Muscle layer of colon (tissue), 2 donors: ENCODE results near the gene GDF2.

Experiments
- H3K27ac ChIP-seq: one replicate; pipeline ENCODE4 v1.7.0; 2013; ENCODE audit warnings: low read depth, mild to moderate bottlenecking, low read length, moderate library complexity
- H3K27me3 ChIP-seq, 2 donors: one replicate each; pipeline ENCODE4 v1.7.0; 2013; ENCODE audit warnings: low read length in 2 of 2, mild to moderate bottlenecking in 2 of 2; ENCODE audit not compliant: insufficient read depth in 2 of 2, control insufficient read depth in 1 of 2
- H3K36me3 ChIP-seq: one replicate; pipeline ENCODE4 v1.7.0; 2013; ENCODE audit warnings: mild to moderate bottlenecking, low read length; ENCODE audit not compliant: insufficient read depth
- H3K4me1 ChIP-seq: one replicate; pipeline ENCODE4 v1.7.0; 2013; ENCODE audit warnings: mild to moderate bottlenecking, low read length; ENCODE audit not compliant: insufficient read depth
- H3K4me3 ChIP-seq, 2 donors: one replicate each; pipeline ENCODE4 v1.7.0; 2013; ENCODE audit warnings: low read length in 2 of 2, low read depth in 1 of 2, mild to moderate bottlenecking in 1 of 2, moderate library complexity in 1 of 2
- H3K9ac ChIP-seq: one replicate; pipeline ENCODE4 v1.7.0; 2013; ENCODE audit warnings: low read length
- H3K9me3 ChIP-seq: one replicate; pipeline ENCODE4 v1.7.0; 2013; ENCODE audit warnings: mild to moderate bottlenecking, low read length
- donor health status: abdominal sarcoma.
- donor health status: Adenocarcinoma of cecum.

The GDF2 gene

DNA sequence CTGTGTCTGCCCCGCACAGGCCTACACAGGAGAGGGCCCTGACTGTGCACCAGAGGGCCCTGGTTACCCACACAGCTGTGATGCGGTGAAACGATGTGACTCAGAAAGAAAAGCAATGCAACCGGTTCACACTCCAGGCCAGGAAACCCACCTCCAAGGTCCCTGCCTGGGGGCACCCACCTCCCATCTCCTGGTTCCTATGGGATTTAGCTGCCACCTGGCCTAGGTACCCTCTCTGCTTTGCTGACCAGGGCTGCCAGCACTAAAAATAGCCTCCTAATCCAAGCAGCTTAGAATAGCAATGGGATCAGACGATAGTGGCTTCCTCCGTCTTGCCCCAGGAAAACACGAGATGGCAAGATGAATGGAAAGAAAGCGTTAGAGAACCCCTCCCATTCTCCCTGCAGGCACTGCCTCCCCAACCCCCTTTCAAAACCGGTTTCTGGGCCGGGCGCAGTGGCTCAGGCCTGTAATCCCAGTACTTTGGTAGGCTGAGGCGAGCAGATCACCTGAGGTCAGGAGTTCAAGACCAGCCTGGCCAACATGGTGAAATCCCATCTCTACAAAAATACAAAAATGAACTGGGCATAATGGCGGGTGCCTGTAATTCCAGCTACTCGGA lies 38.3 kb downstream of the GDF2 start:
- Histone ChIP-seq H3K4me3 (no peak overlapping the region), H3K27me3 (no peaks in the 10 kb centered on the region), H3K27ac (no peak overlapping the region), H3K4me1 (no peaks in the 10 kb centered on the region), H3K9me3 (no peaks in the 10 kb centered on the region), H3K9ac (no peak overlapping the region), H3K36me3 (no peaks in the 10 kb centered on the region)

DNA sequence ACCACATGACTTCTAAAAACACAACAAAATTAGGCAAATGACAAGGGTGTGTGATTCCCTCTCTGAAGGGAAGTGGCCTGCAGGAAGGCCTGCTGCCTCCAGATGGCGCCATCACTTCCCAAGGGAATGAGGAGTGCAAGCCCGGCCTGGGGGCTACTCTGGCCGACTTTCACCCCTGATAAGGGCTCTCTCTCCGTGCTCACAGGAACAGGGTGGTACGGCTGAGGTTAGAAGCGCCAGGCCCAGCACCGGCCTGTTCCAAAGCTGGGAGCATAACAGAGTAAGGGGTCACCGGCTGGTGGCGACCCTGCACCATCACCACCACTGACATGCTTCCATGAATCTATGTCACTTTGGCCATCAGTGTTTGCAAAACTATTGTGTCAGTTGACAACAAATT lies 39.0 kb downstream of the GDF2 start:
- no peaks in the 10 kb centered on the region for H3K36me3 ChIP-seq

DNA sequence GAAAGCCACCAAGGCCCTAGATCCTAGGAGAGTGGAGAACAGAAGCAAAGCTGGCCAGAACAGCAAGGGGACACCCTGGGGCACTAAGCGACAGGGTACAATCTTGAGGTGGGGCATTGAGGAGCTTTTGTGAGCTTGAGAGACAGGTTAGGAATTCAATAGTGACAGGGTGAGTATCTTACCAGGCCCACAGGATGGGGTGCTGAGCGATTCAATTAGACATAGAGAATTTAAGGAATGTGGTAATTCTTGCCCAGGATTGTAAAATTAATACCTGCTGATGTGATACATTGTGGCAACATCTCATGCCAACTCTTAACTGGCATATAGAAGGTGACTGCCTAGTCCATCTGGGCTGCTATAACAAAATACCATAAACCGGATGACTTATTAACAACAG lies 39.9 kb downstream of the GDF2 start:
- Histone ChIP-seq H3K36me3 (no peaks in the 10 kb centered on the region), H3K27ac (no peak overlapping the region), H3K27me3 (no peaks in the 10 kb centered on the region), H3K4me3 (no peak overlapping the region), H3K9ac (no peak overlapping the region), H3K9me3 (no peaks in the 10 kb centered on the region), H3K4me1 (no peaks in the 10 kb centered on the region)

More for the DNA sequence above, 39.0 kb downstream of the GDF2 start:
- Histone ChIP-seq H3K9ac (no peak overlapping the region), H3K4me1 (no peaks in the 10 kb centered on the region), H3K4me3 (no peak overlapping the region), H3K27ac (no peak overlapping the region), H3K9me3 (no peaks in the 10 kb centered on the region), H3K27me3 (no peaks in the 10 kb centered on the region)

DNA sequence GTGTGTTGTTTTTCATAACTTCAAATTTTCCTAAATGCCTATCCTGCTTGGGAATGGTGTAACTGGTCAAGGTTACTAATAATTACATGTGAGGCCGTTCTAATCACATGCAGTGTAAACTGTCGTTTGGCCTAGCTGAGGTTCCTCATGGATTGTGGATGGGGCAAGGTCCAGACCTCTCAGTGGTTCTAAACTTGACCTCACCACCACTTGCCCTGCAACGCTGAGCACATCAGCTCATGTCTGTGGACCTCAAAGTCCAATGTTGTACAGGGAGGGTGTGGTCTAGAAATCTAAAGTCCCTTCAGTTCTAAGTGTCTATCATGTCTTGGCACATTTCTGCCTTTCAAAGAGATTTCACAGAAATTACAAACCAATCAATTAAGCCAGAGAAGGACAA lies 41.5 kb downstream of the GDF2 start:
- Histone ChIP-seq H3K4me1 (no peaks in the 10 kb centered on the region), H3K36me3 (no peaks in the 10 kb centered on the region), H3K4me3 (no peak overlapping the region), H3K27me3 (no peaks in the 10 kb centered on the region), H3K27ac (no peak overlapping the region), H3K9me3 (no peaks in the 10 kb centered on the region), H3K9ac (no peak overlapping the region)

DNA sequence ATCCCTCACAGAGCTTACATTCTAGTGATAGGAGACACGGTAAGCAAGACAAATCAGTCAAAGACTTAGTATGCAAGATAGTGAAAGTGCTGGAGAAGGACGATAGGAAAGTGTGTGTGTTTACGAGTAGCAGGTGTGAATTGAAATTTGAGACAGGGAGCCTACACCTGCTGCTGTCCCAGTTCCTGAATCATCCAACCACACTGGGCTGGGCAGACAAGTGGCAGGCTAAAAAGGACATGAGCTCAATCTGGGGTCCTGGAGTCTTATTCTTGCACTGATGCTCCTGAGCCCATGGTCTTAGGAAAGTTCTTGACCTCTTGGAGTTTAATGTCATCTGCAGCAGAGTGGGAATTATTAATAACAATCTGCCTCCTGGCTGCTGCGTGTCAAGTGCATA lies 42.1 kb downstream of the GDF2 start:
- Histone ChIP-seq H3K27me3 (no peaks in the 10 kb centered on the region), H3K9ac (no peak overlapping the region), H3K4me1 (no peaks in the 10 kb centered on the region), H3K36me3 (no peaks in the 10 kb centered on the region), H3K9me3 (no peaks in the 10 kb centered on the region), H3K4me3 (no peak overlapping the region), H3K27ac (no peak overlapping the region)

DNA sequence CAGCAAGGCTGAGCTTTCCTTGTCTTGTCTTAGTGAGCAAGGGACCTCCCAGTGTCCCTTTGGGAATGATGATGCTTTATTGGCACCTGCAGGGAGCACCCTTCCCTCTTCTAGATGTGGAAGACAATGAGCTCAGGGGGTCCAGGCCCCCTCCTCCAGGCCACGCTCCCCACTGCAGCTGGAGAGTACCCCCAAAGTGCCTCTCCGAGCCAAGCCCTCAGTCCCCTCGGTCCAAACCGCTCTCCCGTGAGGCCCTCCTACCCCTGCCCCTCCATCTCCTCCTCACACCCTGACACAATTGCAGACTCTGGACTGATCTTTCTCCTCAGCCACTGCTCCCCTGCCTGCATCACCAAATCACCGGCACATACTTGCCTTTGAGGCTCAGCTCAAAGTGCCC lies 42.7 kb downstream of the GDF2 start:
- Histone ChIP-seq H3K27me3 (no peaks in the 10 kb centered on the region), H3K36me3 (no peaks in the 10 kb centered on the region), H3K9ac (no peak overlapping the region), H3K4me1 (no peaks in the 10 kb centered on the region), H3K4me3 (no peak overlapping the region), H3K9me3 (no peaks in the 10 kb centered on the region), H3K27ac (no peak overlapping the region)

DNA sequence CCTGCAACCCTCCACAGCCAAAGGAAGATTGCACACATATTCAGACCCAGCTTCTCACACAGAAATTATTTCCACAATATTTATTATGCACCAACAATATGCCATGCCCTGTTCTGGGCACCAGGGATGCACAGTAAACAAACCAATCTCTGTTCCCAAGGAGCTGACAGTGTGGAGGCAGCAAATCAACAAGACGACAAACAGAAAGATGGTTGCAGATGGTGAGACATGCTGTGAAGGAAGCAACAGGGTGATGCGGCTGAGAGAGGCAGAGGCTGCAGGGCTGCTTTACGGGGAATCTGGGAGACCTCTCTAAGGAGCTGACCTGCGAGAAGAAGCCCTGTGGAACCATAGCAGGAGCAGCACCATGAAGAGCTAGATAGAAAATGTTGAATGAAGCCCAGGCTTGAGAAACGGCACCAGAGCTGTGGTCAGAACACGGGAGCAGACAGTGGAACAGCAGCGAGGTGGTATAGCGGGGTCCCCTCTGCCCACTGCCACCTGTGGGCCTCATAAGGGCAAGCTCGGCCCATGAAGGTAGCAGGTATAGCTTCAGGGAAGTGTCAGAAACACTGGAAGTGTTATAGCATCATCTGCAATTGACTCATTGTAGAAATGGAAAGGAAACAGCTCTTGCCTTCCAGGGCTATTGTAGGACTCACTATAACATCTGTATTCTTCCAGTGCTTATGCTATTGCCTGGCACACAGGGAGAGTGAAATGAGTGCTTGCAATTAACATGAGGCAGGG lies 43.4 kb downstream of the GDF2 start:
- Histone ChIP-seq H3K27ac (no peak overlapping the region), H3K4me1 (no peaks in the 10 kb centered on the region), H3K27me3 (no peaks in the 10 kb centered on the region), H3K9me3 (no peaks in the 10 kb centered on the region), H3K4me3 (no peak overlapping the region), H3K9ac (no peak overlapping the region), H3K36me3 (no peaks in the 10 kb centered on the region)

DNA sequence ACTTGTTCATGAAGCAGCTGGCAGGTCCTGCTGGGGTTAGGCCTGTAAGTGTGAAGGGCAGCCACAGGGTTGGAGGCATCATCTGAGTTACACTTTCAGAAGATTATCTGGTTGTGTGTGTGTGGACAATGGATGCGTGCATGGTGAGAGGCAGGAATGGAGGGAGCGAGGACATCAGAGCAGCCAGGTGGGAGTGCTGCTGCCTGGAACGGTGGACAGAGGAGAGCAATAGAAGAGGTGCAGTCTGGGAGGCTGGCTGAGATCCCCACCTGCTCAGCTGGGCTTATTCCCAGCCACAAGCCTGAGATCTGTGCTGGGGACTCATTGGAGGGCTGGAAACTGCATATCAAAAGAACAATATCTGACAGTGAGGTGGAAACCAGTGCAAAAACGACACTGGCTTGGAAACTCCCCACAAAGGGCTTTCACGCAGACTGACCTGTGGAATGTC lies 44.0 kb downstream of the GDF2 start:
- H3K9me3 ChIP-seq = no peaks in the 10 kb centered on the region
- H3K27me3 ChIP-seq = no peaks in the 10 kb centered on the region
- no peaks in the 10 kb centered on the region for H3K36me3 ChIP-seq
- H3K4me1 ChIP-seq = no peaks in the 10 kb centered on the region
- H3K9ac ChIP-seq = no peak overlapping the region
- H3K4me3 ChIP-seq = no peak overlapping the region
- H3K27ac ChIP-seq = no peak overlapping the region

DNA sequence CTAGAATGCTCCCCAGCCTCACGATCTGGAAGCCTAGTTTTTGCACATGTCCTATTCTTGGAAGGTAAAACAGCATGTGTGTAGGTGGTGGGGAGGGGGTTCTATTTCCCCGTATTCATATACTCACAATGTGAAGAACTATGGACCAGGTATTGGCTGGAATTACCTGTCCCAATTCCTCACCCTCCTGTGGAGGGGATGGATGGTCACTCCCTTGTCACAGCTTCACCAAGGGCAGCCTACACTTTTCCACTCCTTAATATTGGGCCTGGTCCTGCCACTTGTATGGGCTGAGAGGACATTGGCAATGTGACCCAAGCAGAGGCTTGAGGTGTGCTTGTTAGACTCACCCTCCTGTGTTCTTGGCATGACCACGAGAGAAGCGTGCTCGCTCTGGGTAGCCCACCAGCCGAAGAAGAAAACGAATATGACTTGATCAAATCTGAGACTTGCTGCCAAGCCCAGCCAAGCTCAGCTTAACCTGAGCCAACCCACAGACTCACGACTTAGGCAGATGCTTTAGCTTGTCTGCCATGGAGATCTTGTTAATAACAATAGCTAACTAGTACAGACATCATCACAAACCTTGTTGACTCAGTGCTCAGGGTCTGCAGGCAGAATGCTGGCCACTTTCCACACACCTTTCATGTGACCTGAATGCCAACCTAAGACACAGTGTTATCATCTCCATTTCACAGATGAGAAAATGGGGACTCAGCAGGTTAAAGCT lies 44.6 kb downstream of the GDF2 start:
- no peaks in the 10 kb centered on the region for H3K9me3 ChIP-seq
- H3K27me3 ChIP-seq = no peaks in the 10 kb centered on the region
- no peak overlapping the region for H3K4me3 ChIP-seq
- H3K4me1 ChIP-seq = no peaks in the 10 kb centered on the region
- no peak overlapping the region for H3K9ac ChIP-seq
- H3K36me3 ChIP-seq = no peaks in the 10 kb centered on the region
- no peak overlapping the region for H3K27ac ChIP-seq

DNA sequence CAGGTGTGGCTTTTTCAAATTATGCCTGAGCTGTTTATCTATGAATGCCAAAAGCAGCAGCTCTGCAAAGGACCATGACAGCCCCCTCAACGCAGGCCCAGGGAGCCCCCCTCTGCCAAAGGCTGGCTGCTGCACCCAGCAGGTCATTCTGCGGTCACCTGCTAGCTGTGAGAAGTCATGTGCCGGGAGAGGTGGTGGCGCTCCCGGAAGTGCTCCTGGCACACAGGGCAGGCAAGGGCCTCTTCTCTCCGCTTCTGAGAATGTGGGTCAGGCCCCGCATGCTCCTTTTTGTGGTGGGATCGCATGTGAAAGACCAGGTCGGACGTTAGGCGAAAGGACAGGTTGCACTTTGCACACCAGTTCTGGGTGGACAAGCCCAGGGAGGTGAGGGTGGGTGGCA lies 45.4 kb downstream of the GDF2 start:
- H3K27ac ChIP-seq = no peak overlapping the region
- no peaks in the 10 kb centered on the region for H3K27me3 ChIP-seq
- no peaks in the 10 kb centered on the region for H3K9me3 ChIP-seq
- no peaks in the 10 kb centered on the region for H3K36me3 ChIP-seq
- no peak overlapping the region for H3K9ac ChIP-seq
- H3K4me1 ChIP-seq = no peaks in the 10 kb centered on the region
- no peak overlapping the region for H3K4me3 ChIP-seq

DNA sequence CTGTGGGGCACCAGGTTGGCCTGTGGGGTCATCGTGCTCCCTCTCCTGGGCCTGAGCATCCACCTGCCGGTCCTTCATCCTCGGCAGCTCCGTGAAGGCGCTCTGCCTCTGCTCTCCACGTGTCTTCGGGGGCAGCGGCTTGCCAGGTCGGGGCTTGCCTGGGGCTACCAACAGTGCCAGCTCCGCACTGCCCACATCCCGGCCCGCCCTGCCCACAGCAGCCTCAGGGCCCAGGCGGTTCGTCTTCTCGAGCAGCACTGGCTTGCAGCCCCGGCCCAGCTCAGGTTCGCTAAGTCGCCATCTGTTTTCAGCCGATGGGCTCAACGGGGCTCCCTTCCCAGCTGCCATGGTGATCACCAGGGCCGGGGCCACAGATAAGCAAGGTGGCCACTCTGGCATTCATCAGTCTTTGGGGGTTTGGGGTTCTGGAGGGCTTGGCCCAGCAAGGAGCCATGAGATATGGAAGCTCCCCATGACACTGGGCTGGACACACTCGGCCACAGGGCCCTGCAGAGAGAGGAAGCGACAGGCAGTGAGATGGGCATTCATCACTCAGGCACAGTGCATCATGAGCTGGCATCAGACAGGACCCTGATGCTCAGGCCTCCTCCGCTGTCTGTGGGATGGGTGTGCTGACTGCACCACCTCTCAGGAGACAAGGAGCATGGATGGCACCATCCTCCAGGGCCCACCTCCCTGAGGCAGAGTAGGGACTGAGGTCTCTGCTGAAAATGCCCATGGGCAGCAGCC lies 46.4 kb downstream of the GDF2 start:
- H3K36me3 ChIP-seq = no peaks in the 10 kb centered on the region
- no peaks in the 10 kb centered on the region for H3K9me3 ChIP-seq
- H3K27ac ChIP-seq = no peak overlapping the region
- H3K4me1 ChIP-seq = no peaks in the 10 kb centered on the region
- H3K27me3 ChIP-seq = no peaks in the 10 kb centered on the region
- H3K9ac ChIP-seq = no peak overlapping the region
- no peak overlapping the region for H3K4me3 ChIP-seq
